Heart right ventricle (tissue), 16 donors: ENCODE measurements around the gene UBR7. TPM values are rescaled to one million over a fixed set of nuclear protein-coding genes. Genes with fewer than 3 reads are reported as not detected.

Source experiments
- ATAC-seq, 8 donors: fragments of 200-7000 bp; cut with Tn5 transposase; one replicate each; pipeline ENCODE4 v1.9.1; 2020; ENCODE audit warnings: mild to moderate bottlenecking in 8 of 8, moderate library complexity in 8 of 8, moderate number of reproducible peaks in 1 of 8
- DNase-seq, 2 donors: peaks; one replicate each; pipeline ENCODE4 v3.0.0-alpha.2; 2020
- H3K27ac ChIP-seq, 10 donors: fragments of 200-600 bp; sonication (generic) in 2 of 10; one replicate each; pipeline versions ENCODE4 v1.5.0 to v1.8.0; 2020 to 2022; ENCODE audit warnings: mild to moderate bottlenecking in 3 of 10
- H3K27me3 ChIP-seq, 7 donors: fragments of 200-600 bp; one replicate each; pipeline ENCODE4 v1.8.0; 2021 to 2022; ENCODE audit warnings: mild to moderate bottlenecking in 2 of 7
- H3K36me3 ChIP-seq, 9 donors: fragments of 200-600 bp; sonication (generic) in 1 of 9; one replicate each; pipeline versions ENCODE4 v1.5.0 to v1.8.0; 2020 to 2022; ENCODE audit warnings: mild to moderate bottlenecking in 2 of 9
- H3K4me1 ChIP-seq, 9 donors: fragments of 200-600 bp; sonication (generic) in 1 of 9; one replicate each; pipeline versions ENCODE4 v1.5.0 to v1.8.0; 2020 to 2022; ENCODE audit warnings: mild to moderate bottlenecking in 4 of 9
- H3K4me3 ChIP-seq, 10 donors: fragments of 200-600 bp; sonication (generic) in 2 of 10; one replicate each; pipeline versions ENCODE4 v1.5.0 to v1.8.0; 2020 to 2022; ENCODE audit warnings: mild to moderate bottlenecking in 7 of 10, moderate library complexity in 2 of 10
- H3K9me3 ChIP-seq, 11 donors: fragments of 200-600 bp in 10 of 11; sonication (generic) in 2 of 11; one replicate each; pipeline versions ENCODE4 v1.5.0 to v1.8.0; 2013 to 2022; ENCODE audit warnings: mild to moderate bottlenecking in 2 of 11, control low read depth in 1 of 11, moderate library complexity in 1 of 11
- WGBS, 2 donors: extraction: QIAGEN DNeasy Blood & Tissue Kit; methylation state at CpG; one replicate each; pipeline ENCODE4 v1.1.7; 2013; ENCODE audit warnings: inconsistent platforms in 1 of 2; 5-methylcytosine and 5-hydroxymethylcytosine counted together
- intact Hi-C, 10 donors: fragments of 100-400 bp; cut with DNase I; formaldehyde crosslinking; loops; one replicate each; pipeline versions ENCODE4 v1.11.1 to v1.14.2; 2022
- polyA plus RNA-seq, 2 donors: library from polyadenylated mRNA; stranded (reverse); fragments of 200-250 nt; gene quantifications; one replicate each; pipeline ENCODE4 v1.2.3, GENCODE V29; 2013
- total RNA-seq, 10 donors: library from RNA; stranded (reverse); fragmentation: NEBNext Ultra II Directional in 3 of 10; extraction: Animal tissue kit (Norgen Biotek cat#: 25700) in 3 of 10; gene quantifications; one replicate each; pipeline versions ENCODE4 v1.2.1 to v1.2.4, GENCODE V29; 2021 to 2023
- TF ChIP-seq, protein P1 (sequence below), 9 donors: fragments of 200-600 bp; sonication (generic) in 2 of 9; IDR thresholded peaks; one replicate each; pipeline versions ENCODE4 v1.5.0 to v1.8.0; 2021 to 2022; ENCODE audit warnings: antibody characterized with exemption in 9 of 9, mild to moderate bottlenecking in 5 of 9, moderate library complexity in 1 of 9
- donor health status: Arrhythmogenic right ventricular cardiomyopathy.
- donor health status: ischemic (EF 13 %, LVEDD 7.1; RV severe dilation, severe dysfunction).
- donor health status: healthy with polysubstance abuse.
- donor health status: DM: no; HTN: yes; CAD: no.
- donor health status: DM: no; HTN: no; CAD: no.
- donor health status: ischemic (EF 25% LVEDD 6.9; RV normal size, moderate dysfunction).
- donor health status: ischemic (EF 25% LVEDD 5.7; RV mildly dilated, moderate dysfunction).
- donor health status: healthy.
- donor health status: DM: yes; HTN: yes; CAD: no.
- donor health status: Ischemic cardiomyopathy.
- donor health status: ischemic (EF 35%, LVEDD 5.7; RV mildly dilated, moderate dysfunction).
- donor health status: nonischemic (EF 11% LVEDD 7.7; RV severe dilation, severe dysfunction).
- donor health status: DM: yes; HTN: yes; CAD: no.
- donor health status: PGD.
- donor health status: ischemic (EF 29% LVEDD 5.4; RV normal size, mild dysfunction).
- donor health status: nonischemic (EF 23%, LVEDD 6.1; RV moderate dilation, normal function).

UBR7 gene
- total and polyA plus RNA-seq, 12 donors, result 7.8 to 28.3 (median 21.1) TPM

DNA sequence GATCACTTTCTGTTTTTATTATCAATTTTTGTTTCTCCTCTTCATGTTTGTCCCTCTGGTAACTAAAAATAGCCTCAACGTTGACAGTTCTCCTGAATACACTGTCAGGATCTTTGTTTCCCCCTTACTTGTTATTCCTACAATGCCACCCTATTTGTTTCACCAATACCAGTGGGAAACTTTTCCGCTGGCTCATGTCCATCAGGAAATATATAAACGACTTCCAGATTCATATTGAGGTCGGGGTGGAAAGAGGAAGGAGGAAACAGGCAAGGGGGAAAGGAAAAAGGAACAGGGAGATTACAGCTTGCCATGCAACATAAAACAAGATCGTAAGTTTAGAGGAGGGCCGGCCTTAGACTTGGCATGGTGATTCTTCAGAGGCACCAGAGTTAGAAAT lies 64.1 kb downstream of the UBR7 start:
- no peak overlapping the region for H3K27ac ChIP-seq
- TF ChIP-seq, protein P1, sequence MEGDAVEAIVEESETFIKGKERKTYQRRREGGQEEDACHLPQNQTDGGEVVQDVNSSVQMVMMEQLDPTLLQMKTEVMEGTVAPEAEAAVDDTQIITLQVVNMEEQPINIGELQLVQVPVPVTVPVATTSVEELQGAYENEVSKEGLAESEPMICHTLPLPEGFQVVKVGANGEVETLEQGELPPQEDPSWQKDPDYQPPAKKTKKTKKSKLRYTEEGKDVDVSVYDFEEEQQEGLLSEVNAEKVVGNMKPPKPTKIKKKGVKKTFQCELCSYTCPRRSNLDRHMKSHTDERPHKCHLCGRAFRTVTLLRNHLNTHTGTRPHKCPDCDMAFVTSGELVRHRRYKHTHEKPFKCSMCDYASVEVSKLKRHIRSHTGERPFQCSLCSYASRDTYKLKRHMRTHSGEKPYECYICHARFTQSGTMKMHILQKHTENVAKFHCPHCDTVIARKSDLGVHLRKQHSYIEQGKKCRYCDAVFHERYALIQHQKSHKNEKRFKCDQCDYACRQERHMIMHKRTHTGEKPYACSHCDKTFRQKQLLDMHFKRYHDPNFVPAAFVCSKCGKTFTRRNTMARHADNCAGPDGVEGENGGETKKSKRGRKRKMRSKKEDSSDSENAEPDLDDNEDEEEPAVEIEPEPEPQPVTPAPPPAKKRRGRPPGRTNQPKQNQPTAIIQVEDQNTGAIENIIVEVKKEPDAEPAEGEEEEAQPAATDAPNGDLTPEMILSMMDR (IDR thresholded peaks at IDR 0.05), result no peak
- intact Hi-C loops, result no loop called here
- peaks cover 0 to 31% (median 13%) of the 10 kb centered on the region in 9 donors for H3K4me1 ChIP-seq
- H3K9me3 ChIP-seq, result no peaks in the 10 kb centered on the region
- peaks cover 0 to 9% (median 0%) of the 10 kb centered on the region in 9 donors for H3K36me3 ChIP-seq
- ATAC-seq (no peak), DNase-seq (no peak)
- WGBS, 2 donors, result 31 to 36% methylated on average over 6 of the region's 6 CpGs
- no peaks in the 10 kb centered on the region for H3K27me3 ChIP-seq
- H3K4me3 ChIP-seq, result no peak overlapping the region

DNA sequence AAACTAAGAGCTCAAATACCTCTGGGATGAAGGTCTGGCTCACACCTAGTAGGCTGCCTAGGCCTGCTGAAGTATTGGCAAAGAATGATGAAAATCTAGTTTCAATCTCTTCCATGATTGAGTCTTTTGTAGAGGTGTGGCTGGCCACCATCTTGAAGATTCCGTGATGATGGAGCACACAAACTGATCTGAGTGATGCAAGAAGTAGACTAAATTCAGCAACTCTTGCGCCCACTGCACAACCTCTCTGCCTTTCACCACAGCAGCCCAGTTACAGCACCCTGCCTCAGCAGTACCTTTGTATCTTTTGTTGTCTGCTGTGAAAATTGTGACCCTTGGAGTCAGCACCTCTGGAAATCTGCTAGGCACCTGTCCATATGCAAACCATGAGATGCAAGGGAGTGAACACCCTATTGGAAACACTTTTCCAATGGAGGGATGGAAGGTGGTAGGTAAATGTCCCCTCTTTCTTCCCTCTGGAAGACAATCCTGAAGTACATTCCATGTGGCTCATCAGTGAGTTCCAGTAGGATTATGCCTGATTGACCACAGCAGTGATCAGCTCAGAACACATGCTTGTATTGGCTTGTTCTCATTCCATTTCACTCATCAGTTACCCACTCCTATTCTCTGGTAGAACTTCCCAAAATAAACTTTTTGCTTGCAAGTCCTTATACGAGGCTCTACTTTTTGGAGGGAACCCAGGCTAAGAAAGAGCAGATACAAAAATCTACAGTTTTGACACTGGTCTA lies 67.2 kb downstream of the UBR7 start:
- intact Hi-C loops, result no loop called here
- DNase-seq (no peak), ATAC-seq (no peak)
- Histone ChIP-seq H3K27ac (no peak overlapping the region), H3K9me3 (no peaks in the 10 kb centered on the region), H3K4me3 (no peak overlapping the region), H3K27me3 (no peaks in the 10 kb centered on the region), H3K36me3 (peaks cover 0 to 28% (median 0%) of the 10 kb centered on the region in 9 donors), H3K4me1 (peaks cover 0 to 30% (median 13%) of the 10 kb centered on the region in 9 donors)
- TF ChIP-seq, protein P1 (IDR thresholded peaks at IDR 0.05), result no peak
- 95 to 97% methylated on average over 3 of the region's 3 CpGs for WGBS, 2 donors

DNA sequence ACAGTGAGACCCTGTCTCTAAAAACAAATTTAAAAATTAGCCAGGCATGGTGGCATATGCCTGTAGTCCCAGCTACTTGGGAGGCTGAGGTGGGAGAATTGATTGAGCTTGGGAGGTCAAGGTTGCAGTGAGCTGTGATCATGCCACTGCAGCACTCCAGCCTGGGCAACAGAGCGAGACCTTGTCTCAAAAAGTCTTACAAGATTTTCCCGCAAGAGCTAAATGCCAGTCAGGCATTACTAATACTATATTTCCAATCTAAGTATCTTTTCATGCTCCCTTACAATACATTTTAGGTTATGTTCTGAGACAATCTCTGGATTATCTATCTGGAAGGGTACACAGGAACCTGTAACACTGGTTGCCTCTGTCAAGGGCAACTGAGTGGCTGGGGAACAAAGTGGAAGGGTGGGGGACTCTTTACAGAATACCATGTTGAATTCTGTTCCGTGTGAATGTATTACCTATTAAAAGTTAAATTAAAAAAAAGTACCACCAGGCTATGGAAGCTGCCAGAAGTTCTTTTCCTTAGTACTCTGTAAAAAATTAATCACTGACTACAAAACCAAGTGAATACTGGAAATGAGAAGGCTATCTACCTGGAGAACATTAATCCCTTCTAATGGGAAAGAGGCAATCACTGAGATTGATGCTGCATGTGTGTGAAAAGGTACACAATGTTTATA lies 69.1 kb downstream of the UBR7 start:
- ATAC-seq, result no peak
- no peak overlapping the region for H3K27ac ChIP-seq
- no peaks in the 10 kb centered on the region for H3K27me3 ChIP-seq
- H3K4me3 ChIP-seq, result no peak overlapping the region
- peaks cover 0 to 11% (median 5%) of the 10 kb centered on the region in 9 donors for H3K4me1 ChIP-seq
- peaks cover 0 to 28% (median 0%) of the 10 kb centered on the region in 9 donors for H3K36me3 ChIP-seq
- TF ChIP-seq, protein P1 (IDR thresholded peaks at IDR 0.05), result no peak
- DNase-seq, result no peak
- WGBS, 2 donors, result 96 to 97% methylated on average over 3 of the region's 3 CpGs
- intact Hi-C loops, result no loop called here
- no peaks in the 10 kb centered on the region for H3K9me3 ChIP-seq

Other genes with a start within 250 kb of the UBR7 start
- 100 to 1,000 TPM in 3 of 10 donors, 10 to 100 TPM in 7; 67.5 to 152 (median 92.7) TPM for gene ITPK1, start 91.3 kb upstream of the UBR7 start, total RNA-seq
- 100 to 1,000 TPM in 1 of 2 donors, 10 to 100 TPM in 1; 47.1 to 108 TPM for gene ITPK1, start 91.3 kb upstream of the UBR7 start, polyA plus RNA-seq
- 10 to 100 TPM; 47.7 to 96.1 (median 81.5) TPM for gene MOAP1, start 22.4 kb upstream of the UBR7 start, total RNA-seq
- 10 to 100 TPM; 14.6 to 28.9 TPM for gene MOAP1, start 22.4 kb upstream of the UBR7 start, polyA plus RNA-seq
- gene LYSET, start 21.9 kb upstream of the UBR7 start, total RNA-seq, result 10 to 100 TPM; 22.3 to 29.7 (median 25.7) TPM
- gene LYSET, start 21.9 kb upstream of the UBR7 start, polyA plus RNA-seq, result 10 to 100 TPM; 19.5 to 22.5 TPM
- gene GON7, start 191 bp upstream of the UBR7 start, total RNA-seq, result 10 to 100 TPM in 8 of 10 donors, 1 to 10 TPM in 2; 9.9 to 20.1 (median 14.3) TPM
- gene GON7, start 191 bp upstream of the UBR7 start, polyA plus RNA-seq, result 10 to 100 TPM; 17.9 to 20.0 TPM
- 10 to 100 TPM; 12.7 to 33.6 (median 23.7) TPM for gene BTBD7, start 125.8 kb downstream of the UBR7 start, total RNA-seq
- gene BTBD7, start 125.8 kb downstream of the UBR7 start, polyA plus RNA-seq, result 1 to 10 TPM; 3.6 to 9.1 TPM
- 1 to 10 TPM in 1 of 10 donors, under 1 TPM in 4, not detected in 5; 0.61 to 1.3 (median 0.72) TPM for gene COX8C, start 139.9 kb downstream of the UBR7 start, total RNA-seq
- gene COX8C, start 139.9 kb downstream of the UBR7 start, polyA plus RNA-seq, result not detected
- under 1 TPM; 0.32 to 0.89 (median 0.45) TPM for gene UNC79, start 223.7 kb downstream of the UBR7 start, total RNA-seq
- gene UNC79, start 223.7 kb downstream of the UBR7 start, polyA plus RNA-seq, result under 1 TPM; 0.01 to 0.07 TPM